Keratinocyte (primary cell): Measurements from ENCODE around the gene DAPK1. TPM values are rescaled to one million over a fixed set of nuclear protein-coding genes. Genes with fewer than 3 reads are reported as not detected.

Experiments
- DNase-seq: peaks from one replicate; pipeline ENCODE4 v3.0.0-alpha.2; 2011; ENCODE audit warnings: low read depth, missing footprints, low spot score
- FAIRE-seq: peaks from 2 replicates; lab custom pipeline; 2011; peaks lifted over from hg19 to GRCh38; lab: Jason Lieb, UNC
- H2AFZ ChIP-seq: 2 replicates; pipeline ENCODE4 v1.6.0; 2012; ENCODE audit warnings: low read length, control low read depth, inconsistent platforms; ENCODE audit not compliant: control insufficient read depth
- H3K27ac ChIP-seq: 2 replicates; pipeline ENCODE4 v1.5.1; 2011; ENCODE audit warnings: low read length; ENCODE audit not compliant: control insufficient read depth, insufficient read depth
- H3K27me3 ChIP-seq: 3 replicates; pipeline ENCODE4 v1.6.0; 2011; ENCODE audit warnings: low read length; ENCODE audit not compliant: control insufficient read depth, insufficient read depth; ENCODE audit errors: extremely low read depth
- H3K36me3 ChIP-seq, 2 experiments: 2 replicates in 1 of 2; 3 replicates in 1 of 2; pipeline ENCODE4 v1.5.1; 2011; ENCODE audit warnings: low read length in 2 of 2, mild to moderate bottlenecking in 1 of 2; ENCODE audit not compliant: control insufficient read depth in 2 of 2, insufficient read depth in 2 of 2; ENCODE audit errors: extremely low read depth in 1 of 2
- H3K4me1 ChIP-seq: 3 replicates; pipeline ENCODE4 v1.5.1; 2011; ENCODE audit warnings: low read length; ENCODE audit not compliant: control insufficient read depth, insufficient read depth; ENCODE audit errors: extremely low read depth
- H3K4me2 ChIP-seq: 3 replicates; pipeline ENCODE4 v1.6.0; 2011; ENCODE audit warnings: low read depth, low read length; ENCODE audit not compliant: control insufficient read depth, insufficient read depth; ENCODE audit errors: extremely low read depth
- H3K4me3 ChIP-seq, 3 experiments: fragments of 200-600 bp in 1 of 3; sonication (generic) in 1 of 3; 2 replicates in 2 of 3; 3 replicates in 1 of 3; pipeline ENCODE4 v1.5.1; 2011 to 2016; ENCODE audit warnings: low read length in 3 of 3, mild to moderate bottlenecking in 3 of 3, control low read depth in 2 of 3, inconsistent platforms in 1 of 3, low read depth in 1 of 3, mixed read lengths in 1 of 3, mixed run types in 1 of 3, moderate library complexity in 1 of 3; ENCODE audit not compliant: control insufficient read depth in 2 of 3, insufficient read depth in 2 of 3; ENCODE audit errors: extremely low read depth in 1 of 3
- H3K79me2 ChIP-seq: 2 replicates; pipeline ENCODE4 v1.6.0; 2012; ENCODE audit warnings: low read length; ENCODE audit not compliant: control insufficient read depth, insufficient read depth
- H3K9ac ChIP-seq: 3 replicates; pipeline ENCODE4 v1.6.0; 2011; ENCODE audit warnings: low read length; ENCODE audit not compliant: control insufficient read depth, insufficient read depth; ENCODE audit errors: extremely low read depth
- H3K9me1 ChIP-seq: 3 replicates; pipeline ENCODE4 v1.6.0; 2011; ENCODE audit warnings: low read length; ENCODE audit not compliant: control insufficient read depth, insufficient read depth; ENCODE audit errors: extremely low read depth
- H3K9me3 ChIP-seq: 2 replicates; pipeline ENCODE4 v1.5.1; 2012; ENCODE audit warnings: low read depth, low read length; ENCODE audit not compliant: control insufficient read depth
- H4K20me1 ChIP-seq: 3 replicates; pipeline ENCODE4 v1.6.0; 2011; ENCODE audit warnings: low read length; ENCODE audit not compliant: control insufficient read depth, insufficient read depth; ENCODE audit errors: extremely low read depth
- CTCF ChIP-seq, 3 experiments: IDR thresholded peaks in 1 of 3; conservative IDR thresholded peaks in 1 of 3; optimal IDR thresholded peaks in 1 of 3; 2 replicates in 2 of 3; 3 replicates in 1 of 3; pipeline versions ENCODE3 to v1.5.1; 2011; ENCODE audit warnings: low read length in 3 of 3, mild to moderate bottlenecking in 3 of 3, moderate library complexity in 2 of 3, control low read depth in 1 of 3, inconsistent platforms in 1 of 3; ENCODE audit not compliant: insufficient read depth in 2 of 3; ENCODE audit errors: extremely low read depth in 1 of 3
- EZH2 ChIP-seq: IDR thresholded peaks from one replicate; pipeline ENCODE4 v1.6.1; 2012; ENCODE audit warnings: inconsistent platforms, mild to moderate bottlenecking, low read length, moderate library complexity
- dilution Hi-C: fragments of 300-500 bp; cut with MboI; formaldehyde crosslinking; loops from one replicate; pipeline ENCODE4 v1.7.0; 2020; ENCODE audit warnings: low sequenced_read_pairs; ENCODE audit not compliant: extremely low pct_ligation_motif_present
- polyA plus RNA-seq, 5 experiments: library from polyadenylated mRNA; depleted of rRNA in 3 of 5; stranded (reverse) in 3 of 5; stranded (forward) in 1 of 5; unstranded in 1 of 5; fragments of >200 nt; gene quantifications; 1 replicate in 1 of 5; 2 replicates in 3 of 5; 3 replicates in 1 of 5; pipeline versions ENCODE4 v1.2.1 to v1.2.3, GENCODE V29; 2011 to 2012; ENCODE audit warnings: missing spikeins in 2 of 5, low read depth in 1 of 5, low replicate concordance in 1 of 5

The DAPK1 gene
- polyA plus RNA-seq, 1 donor (not counting 4 experiments of a cell fraction or from before 2014, with no cell fraction given) = 2.8 TPM

GRCh38 chr9:87465816-87466215 lies 31.9 kb upstream of the DAPK1 start:
- H4K20me1 ChIP-seq = no peaks in the 10 kb centered on the region
- H3K4me1 ChIP-seq = no peaks in the 10 kb centered on the region
- no peak overlapping the region for H3K4me3 ChIP-seq
- no peaks in the 10 kb centered on the region for H3K9me1 ChIP-seq
- H3K79me2 ChIP-seq = no peaks in the 10 kb centered on the region
- H3K36me3 ChIP-seq = no peaks in the 10 kb centered on the region
- H3K4me2 ChIP-seq = no peak overlapping the region
- dilution Hi-C loops = no loop called here
- DNase-seq = no peak
- no peak overlapping the region for H3K27ac ChIP-seq
- no peak overlapping the region for H2AFZ ChIP-seq
- no peaks in the 10 kb centered on the region for H3K27me3 ChIP-seq
- no peak overlapping the region for H3K9ac ChIP-seq
- TF ChIP-seq EZH2 (no peak), CTCF (optimal IDR thresholded peaks at IDR 0.05 in 1 of 3, IDR thresholded peaks at IDR 0.05 in 1 of 3, conservative IDR thresholded peaks at IDR 0.05 in 1 of 3; ENCODE audit: extremely low read depth in 1 of 3, insufficient read depth in 2 of 3, low read length in 3 of 3) (no peak)
- no peaks in the 10 kb centered on the region for H3K9me3 ChIP-seq
- FAIRE-seq = no peak

GRCh38 chr9:87467187-87467586 lies 30.5 kb upstream of the DAPK1 start:
- dilution Hi-C loops = no loop called here
- no peak for DNase-seq
- no peaks in the 10 kb centered on the region for H4K20me1 ChIP-seq

More at GRCh38 chr9:87467187-87467586, 30.5 kb upstream of the DAPK1 start:
- no peaks in the 10 kb centered on the region for H3K79me2 ChIP-seq
- no peaks in the 10 kb centered on the region for H3K9me1 ChIP-seq
- no peak overlapping the region for H3K4me3 ChIP-seq
- FAIRE-seq = no peak
- H3K27ac ChIP-seq = no peak overlapping the region
- H3K27me3 ChIP-seq = no peaks in the 10 kb centered on the region
- H3K36me3 ChIP-seq = no peaks in the 10 kb centered on the region
- H2AFZ ChIP-seq = no peak overlapping the region
- no peaks in the 10 kb centered on the region for H3K9me3 ChIP-seq
- H3K4me1 ChIP-seq = no peaks in the 10 kb centered on the region
- no peak overlapping the region for H3K9ac ChIP-seq
- no peak overlapping the region for H3K4me2 ChIP-seq
- TF ChIP-seq EZH2 (no peak), CTCF (optimal IDR thresholded peaks at IDR 0.05 in 1 of 3, IDR thresholded peaks at IDR 0.05 in 1 of 3, conservative IDR thresholded peaks at IDR 0.05 in 1 of 3; ENCODE audit: extremely low read depth in 1 of 3, insufficient read depth in 2 of 3, low read length in 3 of 3) (no peak)
